Endodermal cell (in vitro differentiated cells): ENCODE measurements around the gene PYY. TPM values are rescaled to one million over a fixed set of nuclear protein-coding genes. Genes with fewer than 3 reads are reported as not detected.

Experiments
- DNase-seq: peaks from one replicate; pipeline ENCODE4 v3.0.0-alpha.2; 2017
- H3K27ac ChIP-seq: 2 replicates; pipeline ENCODE4 v1.5.1; 2013; ENCODE audit warnings: mild to moderate bottlenecking, low read depth, low read length, moderate library complexity
- H3K27me3 ChIP-seq: 2 replicates; pipeline ENCODE4 v1.6.1; 2013; ENCODE audit warnings: mild to moderate bottlenecking, low read length, moderate library complexity; ENCODE audit not compliant: insufficient read depth, control insufficient read depth, poor library complexity, severe bottlenecking
- H3K36me3 ChIP-seq: 2 replicates; pipeline ENCODE4 v1.7.0; 2013; ENCODE audit warnings: mild to moderate bottlenecking, low read length, moderate library complexity; ENCODE audit not compliant: control insufficient read depth, insufficient read depth
- H3K4me1 ChIP-seq: one replicate; pipeline ENCODE4 v1.7.0; 2013; ENCODE audit warnings: low read length; ENCODE audit not compliant: control insufficient read depth, insufficient read depth
- H3K4me3 ChIP-seq: 2 replicates; pipeline ENCODE4 v1.5.1; 2013; ENCODE audit warnings: mild to moderate bottlenecking, low read length, moderate library complexity
- H3K9ac ChIP-seq: 2 replicates; pipeline ENCODE4 v1.6.1; 2013; ENCODE audit warnings: mild to moderate bottlenecking, low read length, moderate library complexity; ENCODE audit not compliant: poor library complexity, severe bottlenecking; ENCODE audit errors: extremely low read depth
- H3K9me3 ChIP-seq: 2 replicates; pipeline ENCODE4 v1.6.1; 2013; ENCODE audit warnings: mild to moderate bottlenecking, low read length, moderate library complexity; ENCODE audit not compliant: control insufficient read depth
- H3K27ac Mint-ChIP-seq: 2 replicates; pipeline ENCODE4 v1.8.0; 2020; ENCODE audit warnings: mixed read lengths
- H3K27me3 Mint-ChIP-seq: 2 replicates; pipeline ENCODE4 v1.8.0; 2021; ENCODE audit warnings: mild to moderate bottlenecking, mixed read lengths; ENCODE audit not compliant: insufficient read depth
- H3K36me3 Mint-ChIP-seq: 2 replicates; pipeline ENCODE4 v1.8.0; 2020; ENCODE audit warnings: low read depth, mixed read lengths
- H3K4me1 Mint-ChIP-seq: 2 replicates; pipeline ENCODE4 v1.8.0; 2020; ENCODE audit warnings: mixed read lengths
- H3K4me3 Mint-ChIP-seq: 2 replicates; pipeline ENCODE4 v1.8.0; 2020; ENCODE audit warnings: mild to moderate bottlenecking, moderate library complexity, mixed read lengths
- H3K9me3 Mint-ChIP-seq: 2 replicates; pipeline ENCODE4 v1.8.0; 2020; ENCODE audit warnings: mild to moderate bottlenecking, mixed read lengths
- WGBS, 2 experiments: methylation state at CpG; one replicate each; pipeline versions ENCODE4 v1.1.5 to v1.1.7; 2013; ENCODE audit warnings: missing lambda C conversion rate in 2 of 2, mixed read lengths in 1 of 2; ENCODE audit not compliant: insufficient coverage in 1 of 2, insufficient read length in 1 of 2; 5-methylcytosine and 5-hydroxymethylcytosine counted together
- total RNA-seq, 2 donors: library from RNA; stranded (reverse); fragmentation: NEBNext Ultra II Directional in 1 of 2; extraction: Animal tissue kit (Norgen Biotek cat#: 25700) in 1 of 2; gene quantifications; 2 replicates in 1 of 2; 3 replicates in 1 of 2; pipeline ENCODE4 v1.2.1, GENCODE V29; 2021
- TF ChIP-seq, protein P1 (sequence below): fragments of 200-600 bp; sonication (generic); conservative IDR thresholded peaks from 2 replicates; pipeline ENCODE4 v1.5.0; 2021; ENCODE audit warnings: antibody characterized with exemption, mild to moderate bottlenecking

Gene PYY
- total RNA-seq, 2 donors from 2014 or later = 1.3 to 1.4 TPM

GRCh38 chr17:44000871-44001460 is 47.2 kb upstream of the PYY start:
- Histone ChIP-seq H3K36me3 (no peaks in the 10 kb centered on the region), H3K9me3 (no peaks in the 10 kb centered on the region), H3K4me3 (no peak overlapping the region), H3K4me1 (no peaks in the 10 kb centered on the region), H3K27ac (no peak overlapping the region), H3K9ac (no peak overlapping the region), H3K27me3 (peaks cover 40% of the 10 kb centered on the region)
- TF ChIP-seq, protein P1, sequence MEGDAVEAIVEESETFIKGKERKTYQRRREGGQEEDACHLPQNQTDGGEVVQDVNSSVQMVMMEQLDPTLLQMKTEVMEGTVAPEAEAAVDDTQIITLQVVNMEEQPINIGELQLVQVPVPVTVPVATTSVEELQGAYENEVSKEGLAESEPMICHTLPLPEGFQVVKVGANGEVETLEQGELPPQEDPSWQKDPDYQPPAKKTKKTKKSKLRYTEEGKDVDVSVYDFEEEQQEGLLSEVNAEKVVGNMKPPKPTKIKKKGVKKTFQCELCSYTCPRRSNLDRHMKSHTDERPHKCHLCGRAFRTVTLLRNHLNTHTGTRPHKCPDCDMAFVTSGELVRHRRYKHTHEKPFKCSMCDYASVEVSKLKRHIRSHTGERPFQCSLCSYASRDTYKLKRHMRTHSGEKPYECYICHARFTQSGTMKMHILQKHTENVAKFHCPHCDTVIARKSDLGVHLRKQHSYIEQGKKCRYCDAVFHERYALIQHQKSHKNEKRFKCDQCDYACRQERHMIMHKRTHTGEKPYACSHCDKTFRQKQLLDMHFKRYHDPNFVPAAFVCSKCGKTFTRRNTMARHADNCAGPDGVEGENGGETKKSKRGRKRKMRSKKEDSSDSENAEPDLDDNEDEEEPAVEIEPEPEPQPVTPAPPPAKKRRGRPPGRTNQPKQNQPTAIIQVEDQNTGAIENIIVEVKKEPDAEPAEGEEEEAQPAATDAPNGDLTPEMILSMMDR = no peak
- Mint-ChIP-seq H3K36me3 (no peaks in the 10 kb centered on the region), H3K4me1 (peaks cover under 1% of the 10 kb centered on the region), H3K27ac (no peak overlapping the region), H3K9me3 (no peaks in the 10 kb centered on the region), H3K4me3 (no peak overlapping the region), H3K27me3 (peaks cover 53% of the 10 kb centered on the region)
- DNase-seq = no peak
- WGBS, 2 experiments = 88 to 93% methylated on average over 4 to 6 of the region's 6 CpGs

GRCh38 chr17:44000141-44000860 is 46.6 kb upstream of the PYY start:
- no peak for DNase-seq
- no peak overlapping the region for H3K27ac ChIP-seq
- Mint-ChIP-seq H3K36me3 (no peaks in the 10 kb centered on the region), H3K27ac (no peak overlapping the region), H3K4me3 (no peak overlapping the region), H3K4me1 (no peaks in the 10 kb centered on the region), H3K27me3 (peaks cover 47% of the 10 kb centered on the region), H3K9me3 (no peaks in the 10 kb centered on the region)
- no peak overlapping the region for H3K9ac ChIP-seq
- H3K4me1 ChIP-seq = no peaks in the 10 kb centered on the region
- 93 to 94% methylated on average over 8 to 12 of the region's 12 CpGs for WGBS, 2 experiments
- TF ChIP-seq, protein P1 = no peak
- H3K9me3 ChIP-seq = no peaks in the 10 kb centered on the region
- H3K36me3 ChIP-seq = no peaks in the 10 kb centered on the region
- peaks cover 33% of the 10 kb centered on the region for H3K27me3 ChIP-seq
- no peak overlapping the region for H3K4me3 ChIP-seq

DNA sequence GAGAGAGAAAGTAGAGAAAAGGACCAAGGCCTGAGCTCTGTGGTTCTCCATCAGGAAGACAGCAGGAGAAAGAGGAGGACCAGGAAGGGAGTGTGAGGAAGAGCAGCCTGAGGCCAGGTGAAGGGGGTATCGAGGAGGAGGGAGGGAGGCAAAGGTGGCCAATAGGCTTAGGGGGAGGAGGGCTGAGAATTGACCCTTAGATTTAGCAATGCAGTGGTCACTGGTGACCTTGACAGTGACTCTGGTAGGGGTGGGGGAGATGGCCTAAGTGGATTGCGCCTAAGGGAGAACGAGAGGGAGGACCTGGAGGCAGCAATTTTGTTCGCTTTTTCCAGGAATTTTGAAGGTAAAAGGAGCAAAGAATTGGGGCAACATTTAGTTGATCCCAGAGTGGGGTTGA is 45.3 kb upstream of the PYY start:
- no peak for DNase-seq
- Mint-ChIP-seq H3K27ac (no peak overlapping the region), H3K27me3 (peaks cover 43% of the 10 kb centered on the region), H3K4me3 (no peak overlapping the region), H3K9me3 (no peaks in the 10 kb centered on the region), H3K36me3 (no peaks in the 10 kb centered on the region), H3K4me1 (peaks cover 4% of the 10 kb centered on the region)
- H3K4me1 ChIP-seq = no peaks in the 10 kb centered on the region
- no peak overlapping the region for H3K27ac ChIP-seq
- 80 to 94% methylated on average over 3 to 4 of the region's 4 CpGs for WGBS, 2 experiments
- no peaks in the 10 kb centered on the region for H3K36me3 ChIP-seq
- peaks cover 26% of the 10 kb centered on the region for H3K27me3 ChIP-seq
- no peaks in the 10 kb centered on the region for H3K9me3 ChIP-seq
- H3K9ac ChIP-seq = no peak overlapping the region
- TF ChIP-seq, protein P1 = no peak
- H3K4me3 ChIP-seq = no peak overlapping the region
